Stimulated activated CD4-positive, alpha-beta T cell treated with anti-CD3 and anti-CD28 coated beads, Interleukin-12 subunit alpha, Interleukin-12 subunit beta, amount 100 ng/mL, for 48 hours (primary cell): Measurements from ENCODE around the gene NAP1L3.

ENCODE experiments used
- DNase-seq, 3 donors: peaks; one replicate each; pipeline ENCODE4 v3.0.0-alpha.2; 2020; ENCODE audit warnings: low read depth in 2 of 3, low spot score in 1 of 3

NAP1L3 gene

GRCh38 chrX:93673056-93673868 lies at the start of gene NAP1L3:
TSS of gene NAP1L3 (minus strand) at chrX:93673578. CDS start at chrX:93673304, 274 bp downstream.
- peak; percentile 39 to 49 (median 43) for DNase-seq

GRCh38 chrX:93711076-93711475 lies 37.7 kb upstream of the NAP1L3 start:
- DNase-seq: no peak

GRCh38 chrX:93703701-93704100 lies 30.3 kb upstream of the NAP1L3 start:
- no peak for DNase-seq

DNA sequence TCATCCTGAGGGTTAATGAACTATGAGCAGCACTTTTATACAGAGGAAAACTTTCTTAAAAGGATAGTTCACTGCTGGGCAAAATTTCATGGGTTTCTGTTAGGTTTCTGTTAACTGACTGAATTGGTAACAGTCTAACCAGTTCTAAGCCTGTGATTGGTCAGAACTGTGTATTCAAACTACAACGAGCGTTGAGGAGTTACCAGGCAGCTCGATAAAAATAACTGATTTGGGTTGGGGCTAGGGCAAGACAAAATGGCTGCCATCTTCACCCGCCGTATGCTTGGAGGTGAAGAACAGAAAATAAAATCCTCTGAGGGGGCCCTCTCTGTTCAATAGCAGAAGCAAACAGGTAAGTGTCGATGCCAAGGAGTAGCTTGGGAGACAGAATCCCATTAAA lies 22.6 kb upstream of the NAP1L3 start:
- DNase-seq: no peak

GRCh38 chrX:93673869-93674271 lies 492 bp upstream of the NAP1L3 start, which contains the start of gene FAM133A:
TSS of gene FAM133A (plus strand) at chrX:93674206. CDS start at chrX:93709420, 35,214 bp downstream.
- DNase-seq: no peak

DNA sequence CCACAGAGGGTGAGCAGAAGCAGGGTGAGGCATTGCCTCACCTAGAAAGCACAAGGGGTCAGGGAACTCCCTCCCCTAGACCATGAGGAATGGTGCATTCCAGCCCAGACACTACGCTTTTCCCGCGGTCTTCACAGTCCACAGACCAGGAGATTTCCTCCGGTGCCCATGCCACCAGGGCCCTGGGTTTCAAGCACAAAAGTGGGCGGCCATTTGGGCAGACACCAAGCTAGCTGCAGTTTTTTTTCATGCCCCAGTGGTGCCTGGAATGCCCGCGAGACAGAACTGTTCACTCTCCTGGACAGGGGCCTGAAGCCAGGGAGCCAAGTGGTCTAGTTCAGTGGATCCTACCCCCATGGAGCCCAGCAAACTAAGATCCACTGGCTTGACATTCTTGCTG lies 12.8 kb downstream of the NAP1L3 start:
- no peak for DNase-seq

DNA sequence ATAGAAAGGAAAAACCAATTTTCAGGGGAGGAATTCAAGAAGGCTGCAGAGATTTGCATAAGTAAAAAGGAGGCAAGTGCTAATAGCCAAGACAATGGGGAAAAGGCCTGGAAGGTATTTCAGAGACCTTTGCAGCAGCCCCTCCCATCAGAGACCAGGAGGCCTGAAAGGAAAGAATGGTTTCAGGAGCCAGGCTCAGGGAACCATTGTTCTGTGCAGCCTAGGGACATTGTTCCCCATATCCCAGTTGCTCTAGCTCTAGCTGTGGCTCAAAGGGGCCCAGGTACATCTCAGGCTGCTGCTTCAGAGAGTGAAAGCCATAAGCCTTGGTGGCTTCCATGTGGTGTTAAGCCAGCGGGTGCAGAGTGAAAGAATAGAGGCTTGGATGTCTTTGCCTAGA lies 24.0 kb downstream of the NAP1L3 start:
- no peak for DNase-seq

DNA sequence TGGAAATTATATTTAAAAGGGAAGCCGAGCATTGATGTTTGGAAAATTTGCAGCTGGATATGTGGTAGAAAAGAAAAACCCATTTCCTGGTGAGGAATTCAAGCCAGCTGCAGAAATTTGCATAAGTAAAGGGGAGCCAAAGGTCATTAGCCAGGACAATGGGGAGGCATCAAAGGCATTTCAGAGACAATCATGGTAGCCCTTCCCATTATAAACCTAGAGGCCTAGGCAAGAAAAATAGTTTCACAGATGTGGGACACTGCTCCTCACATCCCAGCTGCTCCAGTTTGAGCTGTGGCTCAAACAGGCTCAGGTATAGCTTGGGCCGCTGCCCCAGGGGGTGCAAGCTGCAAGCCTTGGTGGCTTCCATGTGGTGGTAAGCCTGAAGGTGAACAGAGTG lies 35.8 kb downstream of the NAP1L3 start:
- no peak for DNase-seq
